HCT116 (cell line): Measurements from ENCODE around the gene KATNIP. TPM values are rescaled to one million over a fixed set of nuclear protein-coding genes. Genes with fewer than 3 reads are reported as not detected.

Source experiments
- ATAC-seq: fragments of 200-7000 bp; cut with Tn5 transposase; 2 replicates; pipeline ENCODE4 v1.9.1; 2020; ENCODE audit warnings: mild to moderate bottlenecking, moderate library complexity
- BruUV-seq: library from RNA; stranded (reverse); fragments of 400-500 nt; replicated peaks from 2 replicates; lab custom pipeline; 2021; lab: Mats Ljungman, UMichigan
- CTCF ChIA-PET: fragments of 300-600 bp; sonication (Branson Sonifier 250); formaldehyde crosslinking; loops from one replicate; lab custom pipeline; 2021; ENCODE audit warnings: antibody characterized with exemption; lab: Charles Lee
- POLR2A ChIA-PET: fragments of 300-600, 350-600 bp; sonication (Branson Sonifier 250); formaldehyde crosslinking; loops from one replicate; lab custom pipeline; 2021; ENCODE audit warnings: antibody characterized with exemption; lab: Charles Lee
- RAD21 ChIA-PET, 2 experiments: fragments of 300-600 bp; sonication (Branson Sonifier 250); formaldehyde crosslinking; loops; one replicate each; lab custom pipeline; 2023; ENCODE audit warnings: low total read pairs in 2 of 2; ENCODE audit not compliant: uncharacterized antibody in 2 of 2, unreplicated experiment in 2 of 2, low non-redundant PET in 1 of 2; lab: Charles Lee
- DNase-seq: peaks from one replicate; pipeline ENCODE4 v3.0.0-alpha.2; 2010; ENCODE audit warnings: low read depth, low spot score
- H2AFZ ChIP-seq: fragments of 200-600 bp; shearing (Covaris generic), sonication (generic); 2 replicates; pipeline ENCODE4 v1.6.1; 2017; ENCODE audit warnings: low read depth, mixed run types, mixed read lengths, antibody characterized with exemption, low read length; ENCODE audit not compliant: poor library complexity, severe bottlenecking
- H3K27ac ChIP-seq: 2 replicates; pipeline ENCODE4 v1.5.1; 2012; ENCODE audit warnings: low read depth, low read length
- H3K27me3 ChIP-seq: fragments of 200-600 bp; sonication (generic); 2 replicates; pipeline ENCODE4 v1.6.1; 2016; ENCODE audit warnings: mixed run types, low read length, mixed read lengths; ENCODE audit not compliant: insufficient read depth
- H3K36me3 ChIP-seq, 2 experiments: fragments of 200-500 bp in 1 of 2; fragments of 200-600 bp in 1 of 2; sonication (Bioruptor generic) in 1 of 2; sonication (generic) in 1 of 2; 2 replicates each; pipeline versions ENCODE4 v1.5.1 to v1.6.1; 2014 to 2016; ENCODE audit warnings: low read length in 2 of 2, inconsistent platforms in 1 of 2, mixed read lengths in 1 of 2, mixed run types in 1 of 2; ENCODE audit not compliant: insufficient read depth in 2 of 2, control insufficient read depth in 1 of 2
- H3K4me1 ChIP-seq, 2 experiments: fragments of 200-600 bp in 1 of 2; sonication (generic) in 1 of 2; 2 replicates each; pipeline versions ENCODE4 v1.5.1 to v1.6.1; 2012 to 2017; ENCODE audit warnings: low read length in 2 of 2, inconsistent platforms in 1 of 2, mild to moderate bottlenecking in 1 of 2, mixed read lengths in 1 of 2, mixed run types in 1 of 2, moderate library complexity in 1 of 2; ENCODE audit not compliant: insufficient read depth in 2 of 2, control insufficient read depth in 1 of 2
- H3K4me2 ChIP-seq: fragments of 200-600 bp; sonication (generic); 2 replicates; pipeline ENCODE4 v1.6.1; 2017; ENCODE audit warnings: mixed run types, low read length, mixed read lengths
- H3K4me3 ChIP-seq, 2 experiments: fragments of 200-600 bp in 1 of 2; sonication (generic) in 1 of 2; replicated peaks in 1 of 2; 2 replicates each; pipeline ENCODE4 v1.5.1; 2011 to 2016; ENCODE audit warnings: low read length in 2 of 2, control low read depth in 1 of 2, low read depth in 1 of 2, mild to moderate bottlenecking in 1 of 2, mixed read lengths in 1 of 2, mixed run types in 1 of 2
- H3K79me2 ChIP-seq: fragments of 200-600 bp; sonication (generic); 2 replicates; pipeline ENCODE4 v1.6.1; 2017; ENCODE audit warnings: mild to moderate bottlenecking, mixed run types, low read length, moderate library complexity, mixed read lengths; ENCODE audit not compliant: insufficient read depth
- H3K9ac ChIP-seq: fragments of 200-600 bp; sonication (generic); 2 replicates; pipeline ENCODE4 v1.6.1; 2016; ENCODE audit warnings: low read length, mixed read lengths
- H3K9me2 ChIP-seq: fragments of 200-600 bp; sonication (generic), shearing (Covaris generic); 2 replicates; pipeline ENCODE4 v1.6.1; 2017; ENCODE audit warnings: mixed run types, mild to moderate bottlenecking, moderate library complexity; ENCODE audit not compliant: insufficient read depth
- H3K9me3 ChIP-seq, 2 experiments: fragments of 200-500 bp in 1 of 2; fragments of 200-600 bp in 1 of 2; sonication (Bioruptor generic) in 1 of 2; sonication (generic) in 1 of 2; 2 replicates each; pipeline ENCODE4 v1.6.1; 2014 to 2017; ENCODE audit warnings: low read length in 2 of 2, mixed read lengths in 2 of 2, inconsistent platforms in 1 of 2, low read depth in 1 of 2, mild to moderate bottlenecking in 1 of 2, mixed run types in 1 of 2, moderate library complexity in 1 of 2; ENCODE audit not compliant: control insufficient read depth in 1 of 2, insufficient read depth in 1 of 2
- H4K20me1 ChIP-seq: fragments of 200-600 bp; sonication (generic), shearing (Covaris generic); 2 replicates; pipeline ENCODE4 v1.6.1; 2017; ENCODE audit warnings: mixed run types, mild to moderate bottlenecking, moderate library complexity; ENCODE audit not compliant: insufficient read depth
- CEBPB ChIP-seq: IDR thresholded peaks from 2 replicates; pipeline ENCODE4 v1.6.1; 2012; ENCODE audit warnings: low read depth
- JUND ChIP-seq: IDR thresholded peaks from 2 replicates; pipeline ENCODE4 v1.6.1; 2012
- POLR2AphosphoS5 ChIP-seq: IDR thresholded peaks from 2 replicates; pipeline ENCODE4 v1.6.1; 2011; ENCODE audit warnings: mild to moderate bottlenecking, low read depth, low read length, moderate library complexity
- SP1 ChIP-seq: IDR thresholded peaks from 2 replicates; pipeline ENCODE4 v1.6.1; 2012; ENCODE audit warnings: low read depth
- intact Hi-C: fragments of 100-400 bp; cut with micrococcal nuclease; formaldehyde crosslinking; loops from 2 replicates; pipeline ENCODE4 v1.10.0; 2022
- total RNA-seq: library from RNA; stranded (reverse); gene quantifications from one replicate; pipeline ENCODE4 v1.2.1, GENCODE V29; 2021; ENCODE audit not compliant: unreplicated experiment
- TF ChIP-seq, protein P1 (sequence below): IDR thresholded peaks from 2 replicates; pipeline ENCODE4 v1.6.1; 2012; ENCODE audit warnings: low read depth
- TF ChIP-seq, protein P2 (sequence below): IDR thresholded peaks from 2 replicates; pipeline ENCODE4 v1.6.1; 2012

The KATNIP gene
- total RNA-seq, 1 experiment from 2014 or later, result 23.8 TPM

DNA sequence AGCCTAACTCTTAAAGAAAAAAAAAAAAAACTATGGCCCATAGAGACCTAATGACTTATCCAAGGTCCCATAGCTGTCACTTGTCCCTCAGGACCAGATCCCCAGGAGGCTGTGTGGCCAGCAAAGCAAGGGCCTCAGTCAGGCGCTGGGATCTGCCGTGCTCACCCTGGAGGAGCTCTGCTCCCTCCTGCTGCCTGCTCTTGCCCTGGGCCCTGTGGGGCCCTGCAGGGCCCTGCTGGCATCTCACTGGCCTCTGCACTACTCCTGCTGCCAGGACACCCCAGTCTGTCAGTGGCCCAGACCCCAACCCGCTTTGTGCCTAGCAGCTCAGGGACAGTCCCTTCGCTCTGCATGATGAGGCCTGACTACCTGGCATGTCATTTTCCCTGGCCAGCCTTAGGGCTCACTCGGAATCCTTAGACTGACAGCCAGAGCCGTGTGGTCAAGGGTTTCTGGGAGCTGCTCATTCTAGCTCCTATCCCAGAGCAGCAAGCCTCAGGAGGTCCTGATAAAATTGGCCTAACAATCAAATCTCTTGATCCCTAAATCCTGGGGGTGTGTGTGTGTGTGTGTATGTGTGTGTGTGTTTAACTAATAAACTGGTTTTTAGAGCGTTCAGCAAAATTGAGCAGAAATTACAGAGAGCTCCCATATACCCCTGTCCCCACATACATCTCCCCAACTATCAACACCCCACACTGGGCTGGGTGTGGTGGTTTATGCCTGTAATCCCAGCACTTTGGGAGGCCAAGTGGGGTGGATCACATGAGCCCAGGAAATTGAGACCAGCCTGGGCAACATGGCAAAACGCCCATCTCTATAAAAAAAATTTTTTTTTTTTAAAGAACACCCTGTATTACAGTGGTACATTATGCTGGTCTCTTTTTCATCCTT lies 21.7 kb downstream of the KATNIP start:
- TF ChIP-seq, protein P1, sequence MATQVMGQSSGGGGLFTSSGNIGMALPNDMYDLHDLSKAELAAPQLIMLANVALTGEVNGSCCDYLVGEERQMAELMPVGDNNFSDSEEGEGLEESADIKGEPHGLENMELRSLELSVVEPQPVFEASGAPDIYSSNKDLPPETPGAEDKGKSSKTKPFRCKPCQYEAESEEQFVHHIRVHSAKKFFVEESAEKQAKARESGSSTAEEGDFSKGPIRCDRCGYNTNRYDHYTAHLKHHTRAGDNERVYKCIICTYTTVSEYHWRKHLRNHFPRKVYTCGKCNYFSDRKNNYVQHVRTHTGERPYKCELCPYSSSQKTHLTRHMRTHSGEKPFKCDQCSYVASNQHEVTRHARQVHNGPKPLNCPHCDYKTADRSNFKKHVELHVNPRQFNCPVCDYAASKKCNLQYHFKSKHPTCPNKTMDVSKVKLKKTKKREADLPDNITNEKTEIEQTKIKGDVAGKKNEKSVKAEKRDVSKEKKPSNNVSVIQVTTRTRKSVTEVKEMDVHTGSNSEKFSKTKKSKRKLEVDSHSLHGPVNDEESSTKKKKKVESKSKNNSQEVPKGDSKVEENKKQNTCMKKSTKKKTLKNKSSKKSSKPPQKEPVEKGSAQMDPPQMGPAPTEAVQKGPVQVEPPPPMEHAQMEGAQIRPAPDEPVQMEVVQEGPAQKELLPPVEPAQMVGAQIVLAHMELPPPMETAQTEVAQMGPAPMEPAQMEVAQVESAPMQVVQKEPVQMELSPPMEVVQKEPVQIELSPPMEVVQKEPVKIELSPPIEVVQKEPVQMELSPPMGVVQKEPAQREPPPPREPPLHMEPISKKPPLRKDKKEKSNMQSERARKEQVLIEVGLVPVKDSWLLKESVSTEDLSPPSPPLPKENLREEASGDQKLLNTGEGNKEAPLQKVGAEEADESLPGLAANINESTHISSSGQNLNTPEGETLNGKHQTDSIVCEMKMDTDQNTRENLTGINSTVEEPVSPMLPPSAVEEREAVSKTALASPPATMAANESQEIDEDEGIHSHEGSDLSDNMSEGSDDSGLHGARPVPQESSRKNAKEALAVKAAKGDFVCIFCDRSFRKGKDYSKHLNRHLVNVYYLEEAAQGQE, result no peak
- TF ChIP-seq SP1 (no peak), CEBPB (no peak), POLR2AphosphoS5 (no peak), JUND (no peak)
- TF ChIP-seq, protein P2, sequence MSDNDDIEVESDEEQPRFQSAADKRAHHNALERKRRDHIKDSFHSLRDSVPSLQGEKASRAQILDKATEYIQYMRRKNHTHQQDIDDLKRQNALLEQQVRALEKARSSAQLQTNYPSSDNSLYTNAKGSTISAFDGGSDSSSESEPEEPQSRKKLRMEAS, result no peak
- Histone ChIP-seq H3K9ac (no peak overlapping the region), H3K27me3 (no peaks in the 10 kb centered on the region), H3K4me2 (no peak overlapping the region), H3K9me2 (no peaks in the 10 kb centered on the region), H3K4me3 (no peak overlapping the region), H3K27ac (no peak overlapping the region), H3K36me3 (no peaks in the 10 kb centered on the region), H3K79me2 (no peaks in the 10 kb centered on the region), H2AFZ (no peak overlapping the region), H3K4me1 (peaks cover 0 to 2% of the 10 kb centered on the region in 2 experiments; a peak in 1 of 4 replicates), H3K9me3 (no peaks in the 10 kb centered on the region), H4K20me1 (no peaks in the 10 kb centered on the region)
- ATAC-seq (no peak), DNase-seq (no peak)
- intact Hi-C loops, result no loop called here
- POLR2A ChIA-PET, result no interaction called here
- RAD21 ChIA-PET, result no interaction called here
- no TSS peak for BruUV-seq
- CTCF ChIA-PET, result no interaction called here
